H1 (cell line): ENCODE measurements around the gene HSF5. TPM values are rescaled to one million over a fixed set of nuclear protein-coding genes. Genes with fewer than 3 reads are reported as not detected.

Source experiments
- CTCF ChIA-PET: fragments of 300-600 bp; sonication (Branson Sonifier 250); formaldehyde crosslinking; loops from one replicate; lab custom pipeline; 2021; ENCODE audit not compliant: partially characterized antibody; lab: Charles Lee
- POLR2A ChIA-PET: fragments of 300-600 bp; sonication (Branson Sonifier 250); formaldehyde crosslinking; loops from one replicate; lab custom pipeline; 2021; ENCODE audit warnings: inconsistent platforms; ENCODE audit not compliant: partially characterized antibody; lab: Charles Lee
- DNase-seq, 2 experiments: peaks; one replicate each; pipeline versions ENCODE4 v3.0.0 to v3.0.0-alpha.2; 2010 to 2022; ENCODE audit warnings: low spot score in 2 of 2, low read depth in 1 of 2, mixed read lengths in 1 of 2
- FAIRE-seq: peaks from 2 replicates; lab custom pipeline; 2011; peaks lifted over from hg19 to GRCh38; lab: Jason Lieb, UNC
- H2AFZ ChIP-seq: 2 replicates; pipeline ENCODE4 v1.8.1; 2012; ENCODE audit warnings: low read length, inconsistent platforms
- H2AK5ac ChIP-seq: 2 replicates; pipeline ENCODE4 v1.6.1; 2013; ENCODE audit warnings: low read depth, low read length
- H2BK120ac ChIP-seq: replicated peaks from 2 replicates; pipeline ENCODE3; 2013; ENCODE audit warnings: low read depth, low read length, inconsistent platforms
- H2BK12ac ChIP-seq: 2 replicates; pipeline ENCODE4 v1.6.1; 2013; ENCODE audit warnings: low read depth, low read length
- H2BK15ac ChIP-seq: 2 replicates; pipeline ENCODE4 v1.6.1; 2013; ENCODE audit warnings: low read length
- H2BK20ac ChIP-seq: 2 replicates; pipeline ENCODE4 v1.6.1; 2013; ENCODE audit warnings: low read length
- H2BK5ac ChIP-seq: 2 replicates; pipeline ENCODE4 v1.6.1; 2013; ENCODE audit warnings: low read depth, low read length
- H3K14ac ChIP-seq: 2 replicates; pipeline ENCODE4 v1.6.1; 2013; ENCODE audit warnings: inconsistent platforms; ENCODE audit not compliant: insufficient read length
- H3K18ac ChIP-seq: 2 replicates; pipeline ENCODE4 v1.6.1; 2013; ENCODE audit warnings: low read length; ENCODE audit errors: extremely low read depth
- H3K23ac ChIP-seq: 2 replicates; pipeline ENCODE4 v1.6.1; 2013; ENCODE audit warnings: inconsistent platforms; ENCODE audit not compliant: insufficient read length
- H3K23me2 ChIP-seq: 2 replicates; pipeline ENCODE4 v1.6.1; 2013; ENCODE audit warnings: low read depth, low read length
- H3K27ac ChIP-seq: 2 replicates; pipeline ENCODE4 v1.6.1; 2011; ENCODE audit warnings: low read depth, low read length, inconsistent platforms
- H3K27me3 ChIP-seq, 4 experiments: replicated peaks in 1 of 4; 1 replicate in 1 of 4; 2 replicates in 3 of 4; pipeline versions ENCODE4 v1.6.1 to v1.8.1; 2011 to 2013; ENCODE audit warnings: low read length in 3 of 4, mild to moderate bottlenecking in 3 of 4, inconsistent platforms in 2 of 4, mixed read lengths in 2 of 4, moderate library complexity in 1 of 4; ENCODE audit not compliant: control insufficient read depth in 3 of 4, insufficient read depth in 3 of 4; ENCODE audit errors: extremely low read depth in 1 of 4
- H3K36me3 ChIP-seq, 4 experiments: 2 replicates each; pipeline versions ENCODE4 v1.6.1 to v1.8.1; 2011 to 2013; ENCODE audit warnings: mild to moderate bottlenecking in 4 of 4, low read length in 3 of 4, moderate library complexity in 2 of 4, control low read depth in 1 of 4, inconsistent platforms in 1 of 4; ENCODE audit not compliant: insufficient read depth in 4 of 4, control insufficient read depth in 2 of 4
- H3K4ac ChIP-seq: replicated peaks from 2 replicates; pipeline ENCODE3; 2013; ENCODE audit warnings: low read length, low read depth, mixed read lengths, inconsistent platforms; ENCODE audit not compliant: insufficient read length
- H3K4me1 ChIP-seq, 4 experiments: replicated peaks in 1 of 4; 1 replicate in 1 of 4; 2 replicates in 3 of 4; pipeline versions ENCODE4 v1.6.1 to v1.8.1; 2011 to 2013; ENCODE audit warnings: low read length in 3 of 4, inconsistent platforms in 2 of 4, mixed read lengths in 1 of 4; ENCODE audit not compliant: insufficient read depth in 4 of 4, control insufficient read depth in 3 of 4
- H3K4me2 ChIP-seq, 2 experiments: 2 replicates each; pipeline versions ENCODE4 v1.6.1 to v1.8.1; 2011 to 2013; ENCODE audit warnings: low read depth in 2 of 2, low read length in 2 of 2, control low read depth in 1 of 2, inconsistent platforms in 1 of 2, mild to moderate bottlenecking in 1 of 2; ENCODE audit not compliant: insufficient read depth in 1 of 2
- H3K4me3 ChIP-seq, 4 experiments: fragments of 200-600, 300-600 bp in 1 of 4; sonication (generic), shearing (Covaris generic), sonication (Bioruptor Twin) in 1 of 4; 2 replicates each; pipeline versions ENCODE4 v1.5.1 to v1.8.1; 2011 to 2016; ENCODE audit warnings: low read length in 4 of 4, low read depth in 3 of 4, control low read depth in 2 of 4, inconsistent platforms in 2 of 4, mild to moderate bottlenecking in 2 of 4, mixed read lengths in 1 of 4, moderate library complexity in 1 of 4; ENCODE audit not compliant: insufficient read depth in 2 of 4; ENCODE audit errors: extremely low read depth in 1 of 4
- H3K56ac ChIP-seq: replicated peaks from 2 replicates; pipeline ENCODE3; 2013; ENCODE audit warnings: low read depth, mild to moderate bottlenecking, mixed read lengths, low read length, inconsistent platforms; ENCODE audit not compliant: insufficient read length
- H3K79me1 ChIP-seq: 2 replicates; pipeline ENCODE4 v1.6.1; 2013; ENCODE audit warnings: low read depth, low read length, control low read depth
- H3K79me2 ChIP-seq, 2 experiments: 2 replicates each; pipeline versions ENCODE4 v1.6.1 to v1.8.1; 2012 to 2013; ENCODE audit warnings: low read length in 2 of 2, mild to moderate bottlenecking in 2 of 2, inconsistent platforms in 1 of 2; ENCODE audit not compliant: insufficient read depth in 2 of 2, control insufficient read depth in 1 of 2
- H3K9ac ChIP-seq, 4 experiments: replicated peaks in 1 of 4; 1 replicate in 1 of 4; 2 replicates in 3 of 4; pipeline versions ENCODE4 v1.6.1 to v1.8.1; 2011 to 2013; ENCODE audit warnings: low read depth in 3 of 4, low read length in 3 of 4, control low read depth in 2 of 4, mild to moderate bottlenecking in 2 of 4, moderate library complexity in 2 of 4, inconsistent platforms in 1 of 4; ENCODE audit errors: extremely low read depth in 1 of 4
- H3K9me3 ChIP-seq, 2 experiments: 2 replicates each; pipeline versions ENCODE4 v1.6.1 to v1.8.1; 2012 to 2013; ENCODE audit warnings: mild to moderate bottlenecking in 2 of 2, moderate library complexity in 2 of 2, control low read depth in 1 of 2, inconsistent platforms in 1 of 2, low read depth in 1 of 2, low read length in 1 of 2, mixed read lengths in 1 of 2; ENCODE audit not compliant: insufficient read depth in 2 of 2
- H4K20me1 ChIP-seq, 2 experiments: replicated peaks in 1 of 2; 2 replicates each; pipeline versions ENCODE3 to v1.8.1; 2011 to 2013; ENCODE audit warnings: inconsistent platforms in 2 of 2, low read length in 2 of 2, mild to moderate bottlenecking in 1 of 2; ENCODE audit not compliant: insufficient read depth in 2 of 2, control insufficient read depth in 1 of 2
- H4K5ac ChIP-seq: 2 replicates; pipeline ENCODE4 v1.6.1; 2013; ENCODE audit warnings: low read length, low read depth, mixed read lengths, inconsistent platforms; ENCODE audit not compliant: insufficient read length
- H4K8ac ChIP-seq: 2 replicates; pipeline ENCODE4 v1.8.0; 2013; ENCODE audit warnings: mild to moderate bottlenecking, moderate library complexity, low read length, inconsistent platforms; ENCODE audit not compliant: insufficient read depth; ENCODE audit errors: extremely low read depth
- H4K91ac ChIP-seq: replicated peaks from 2 replicates; pipeline ENCODE3; 2013; ENCODE audit warnings: low read length, mixed read lengths, inconsistent platforms; ENCODE audit not compliant: insufficient read length
- ATF2 ChIP-seq: IDR thresholded peaks from 2 replicates; pipeline ENCODE4 v1.6.1; 2012; ENCODE audit warnings: low read length, inconsistent platforms
- CBX5 ChIP-seq: fragments of 300-800, 300-1000 bp; sonication (generic); IDR thresholded peaks from 2 replicates; pipeline ENCODE4 v1.7.1; 2016; ENCODE audit warnings: antibody characterized with exemption, low read length, low read depth
- CHD2 ChIP-seq: IDR thresholded peaks from 2 replicates; pipeline ENCODE4 v1.6.1; 2012; ENCODE audit warnings: low read length, improper control_type of control experiment
- GABPA ChIP-seq: IDR thresholded peaks from 2 replicates; pipeline ENCODE4 v1.6.1; 2011; ENCODE audit warnings: mild to moderate bottlenecking, low read length, moderate library complexity, borderline replicate concordance; ENCODE audit not compliant: insufficient read depth
- JUND ChIP-seq: IDR thresholded peaks from 2 replicates; pipeline ENCODE4 v1.6.1; 2011; ENCODE audit warnings: mild to moderate bottlenecking, improper control_type of control experiment, low read length
- NRF1 ChIP-seq: IDR thresholded peaks from 2 replicates; pipeline ENCODE4 v1.6.1; 2011; ENCODE audit warnings: mild to moderate bottlenecking, low read depth, low read length, improper control_type of control experiment
- SRF ChIP-seq: IDR thresholded peaks from 2 replicates; pipeline ENCODE4 v1.6.1; 2011; ENCODE audit warnings: mild to moderate bottlenecking, low read depth, low read length, moderate library complexity
- TAF1 ChIP-seq: IDR thresholded peaks from 2 replicates; pipeline ENCODE4 v1.6.1; 2011; ENCODE audit warnings: mild to moderate bottlenecking, low read depth, low read length
- TCF12 ChIP-seq: IDR thresholded peaks from 2 replicates; pipeline ENCODE4 v1.6.1; 2011; ENCODE audit warnings: low read depth, mild to moderate bottlenecking, low read length
- WGBS, 2 experiments: shearing (Covaris generic) in 1 of 2; methylation state at CpG; one replicate each; pipeline versions ENCODE4 v1.1.6 to v1.1.7; 2013 to 2015; ENCODE audit warnings: low lambda C conversion rate in 2 of 2, mixed read lengths in 2 of 2, inconsistent platforms in 1 of 2, low coverage in 1 of 2, missing lambda C conversion rate in 1 of 2; ENCODE audit not compliant: insufficient replicate concordance in 2 of 2, insufficient coverage in 1 of 2, insufficient read length in 1 of 2; ENCODE audit errors: extremely low coverage in 1 of 2, missing lambda C conversion rate in 1 of 2; 5-methylcytosine and 5-hydroxymethylcytosine counted together
- polyA plus RNA-seq, 7 experiments: library from polyadenylated mRNA; depleted of rRNA in 3 of 7; stranded (reverse) in 5 of 7; unstranded in 2 of 7; fragments of >200 nt in 5 of 7; fragments of 200-250 nt in 2 of 7; gene quantifications; 1 replicate in 5 of 7; 2 replicates in 1 of 7; 4 replicates in 1 of 7; pipeline versions ENCODE4 v1.2.1 to v1.2.3, GENCODE V29; 2011 to 2013; ENCODE audit warnings: missing spikeins in 2 of 7, mixed read lengths in 2 of 7
- total RNA-seq: library from RNA; stranded (reverse); fragmentation: NEBNext Ultra II Directional; extraction: Animal tissue kit (Norgen Biotek cat#: 25700); gene quantifications from 2 replicates; pipeline ENCODE4 v1.2.1, GENCODE V29; 2021
- TF ChIP-seq, protein P1 (sequence below), 3 experiments: IDR thresholded peaks; 1 replicate in 2 of 3; 2 replicates in 1 of 3; pipeline versions ENCODE4 v1.5.1 to v1.6.1; 2011; ENCODE audit warnings: low read length in 3 of 3, mild to moderate bottlenecking in 3 of 3, inconsistent platforms in 2 of 3, low read depth in 1 of 3, moderate library complexity in 1 of 3; ENCODE audit not compliant: insufficient read depth in 1 of 3; ENCODE audit errors: control extremely low read depth in 1 of 3

Gene HSF5
- total and polyA plus RNA-seq, 2 of the 8 experiments (the other 6 are each of a cell fraction or from before 2014, with no cell fraction given), result not detected

DNA sequence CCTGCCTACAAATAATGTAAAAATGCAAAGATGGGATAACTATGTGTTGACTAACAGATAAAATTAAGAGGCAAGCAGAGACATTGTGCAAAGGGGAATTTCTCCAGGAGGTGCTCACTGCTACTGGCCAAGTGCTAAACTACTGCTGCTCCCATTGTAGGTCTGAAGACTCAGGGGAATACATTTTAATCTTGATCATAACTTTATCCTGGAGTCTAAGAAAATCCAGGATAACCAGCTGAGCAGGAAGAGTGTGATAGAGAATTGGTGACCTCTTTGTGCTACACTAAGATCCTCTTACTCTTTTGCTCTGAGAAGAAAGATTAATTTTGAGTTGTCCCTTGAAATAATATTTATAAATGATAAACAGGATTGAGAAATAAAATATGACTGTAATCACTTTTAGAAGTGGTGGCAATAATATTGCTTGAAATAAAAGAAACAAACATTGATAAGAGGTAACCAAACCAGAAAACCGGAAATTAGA lies 76.8 kb downstream of the HSF5 start:
- no peaks in the 10 kb centered on the region for H3K9me3 ChIP-seq
- no peaks in the 10 kb centered on the region for H4K20me1 ChIP-seq
- H3K4me3 ChIP-seq, result no peak overlapping the region
- no peak overlapping the region for H4K91ac ChIP-seq
- H3K23ac ChIP-seq, result no peak overlapping the region
- no peak overlapping the region for H2BK120ac ChIP-seq
- H4K5ac ChIP-seq, result no peak overlapping the region
- no peaks in the 10 kb centered on the region; a peak in 1 of 7 replicates for H3K4me1 ChIP-seq
- no peak overlapping the region for H2AFZ ChIP-seq
- H3K27me3 ChIP-seq, result no peaks in the 10 kb centered on the region; a peak in 1 of 7 replicates
- H3K23me2 ChIP-seq, result no peaks in the 10 kb centered on the region; the same call in 1 of the 2 replicates
- WGBS, 2 experiments, result 95% methylated on average over 1 of the region's 1 CpG; no CpG with 5 or more reads in 1 of the 2 experiments
- H2BK5ac ChIP-seq, result no peak overlapping the region
- no peak overlapping the region for H3K4ac ChIP-seq
- ChIA-PET POLR2A (no interaction called here), CTCF (interaction anchor here (0.7 to 1.2 kb wide), 2 partner anchors 94 to 675 kb away, joined by 3 read pairs; no protein-coding TSS in a partner anchor)
- H3K79me2 ChIP-seq, result no peaks in the 10 kb centered on the region
- no peak overlapping the region for H2BK20ac ChIP-seq
- DNase-seq (no peak), FAIRE-seq (no peak)
- no peak overlapping the region for H3K56ac ChIP-seq
- H3K18ac ChIP-seq, result no peak overlapping the region
- H4K8ac ChIP-seq, result no peak overlapping the region
- no peak overlapping the region for H2BK12ac ChIP-seq
- no peak overlapping the region for H3K14ac ChIP-seq
- H3K79me1 ChIP-seq, result no peaks in the 10 kb centered on the region
- no peak overlapping the region for H3K27ac ChIP-seq
- no peak overlapping the region for H2AK5ac ChIP-seq
- no peak overlapping the region for H3K4me2 ChIP-seq
- no peak overlapping the region for H2BK15ac ChIP-seq
- no peaks in the 10 kb centered on the region for H3K36me3 ChIP-seq
- no peak overlapping the region for H3K9ac ChIP-seq
- no peak for TF ChIP-seq TAF1
- no peak for TF ChIP-seq GABPA
- TF ChIP-seq CBX5, result no peak
- TF ChIP-seq JUND, result no peak
- no peak for TF ChIP-seq TCF12
- no peak for TF ChIP-seq SRF
- no peak for TF ChIP-seq NRF1
- no peak for TF ChIP-seq CHD2
- no peak for TF ChIP-seq ATF2
- TF ChIP-seq, protein P1, sequence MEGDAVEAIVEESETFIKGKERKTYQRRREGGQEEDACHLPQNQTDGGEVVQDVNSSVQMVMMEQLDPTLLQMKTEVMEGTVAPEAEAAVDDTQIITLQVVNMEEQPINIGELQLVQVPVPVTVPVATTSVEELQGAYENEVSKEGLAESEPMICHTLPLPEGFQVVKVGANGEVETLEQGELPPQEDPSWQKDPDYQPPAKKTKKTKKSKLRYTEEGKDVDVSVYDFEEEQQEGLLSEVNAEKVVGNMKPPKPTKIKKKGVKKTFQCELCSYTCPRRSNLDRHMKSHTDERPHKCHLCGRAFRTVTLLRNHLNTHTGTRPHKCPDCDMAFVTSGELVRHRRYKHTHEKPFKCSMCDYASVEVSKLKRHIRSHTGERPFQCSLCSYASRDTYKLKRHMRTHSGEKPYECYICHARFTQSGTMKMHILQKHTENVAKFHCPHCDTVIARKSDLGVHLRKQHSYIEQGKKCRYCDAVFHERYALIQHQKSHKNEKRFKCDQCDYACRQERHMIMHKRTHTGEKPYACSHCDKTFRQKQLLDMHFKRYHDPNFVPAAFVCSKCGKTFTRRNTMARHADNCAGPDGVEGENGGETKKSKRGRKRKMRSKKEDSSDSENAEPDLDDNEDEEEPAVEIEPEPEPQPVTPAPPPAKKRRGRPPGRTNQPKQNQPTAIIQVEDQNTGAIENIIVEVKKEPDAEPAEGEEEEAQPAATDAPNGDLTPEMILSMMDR (IDR thresholded peaks at IDR 0.05; ENCODE audit: control extremely low read depth in 1 of 3, insufficient read depth in 1 of 3, low read depth in 1 of 3, low read length in 3 of 3), result no peak
